ENCODE measurements around the gene KIF1A. TPM values are rescaled to one million over a fixed set of nuclear protein-coding genes. Genes with fewer than 3 reads are reported as not detected.

The KIF1A gene
- total RNA-seq, 3 donors from 2014 or later, result 1.5 to 17.2 (median 1.9) TPM

DNA sequence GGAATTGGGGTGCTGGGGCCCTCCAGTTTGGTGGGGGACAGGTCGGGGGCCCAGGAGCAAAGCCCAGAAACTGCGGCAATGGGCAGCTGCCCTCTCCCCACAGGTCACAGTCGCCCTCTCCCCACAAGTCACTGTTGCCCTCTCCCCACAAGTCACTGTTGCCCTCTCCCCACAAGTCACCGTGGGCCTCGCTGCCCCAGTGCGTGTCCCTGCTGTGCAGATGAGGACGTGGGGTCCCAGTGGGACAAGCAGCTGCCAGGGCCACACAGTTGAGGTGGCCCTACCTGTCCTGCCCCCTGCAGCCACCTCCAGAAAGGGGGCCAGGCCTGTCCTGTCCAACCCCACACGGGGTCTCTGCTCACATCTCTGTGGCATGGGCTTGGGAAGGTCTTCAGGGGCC, 35.7 kb upstream of the KIF1A start:
- intact Hi-C loops (cut with DNase I, micrococcal nuclease), result no loop called here
- Histone ChIP-seq H3K9me3 (peaks cover 10% of the 10 kb centered on the region), H3K4me1 (ENCODE audit: low read depth) (peaks cover 7% of the 10 kb centered on the region), H3K36me3 (ENCODE audit: low read depth) (no peaks in the 10 kb centered on the region), H3K4me3 (no peak overlapping the region)
- ATAC-seq, result no peak
- TF ChIP-seq CTCF (IDR thresholded peaks at IDR 0.05), result no peak
- no peak for DNase-seq

GRCh38 chr2:240852671-240853314, 32.8 kb upstream of the KIF1A start:
- Histone ChIP-seq H3K36me3 (ENCODE audit: low read depth) (no peaks in the 10 kb centered on the region), H3K9me3 (peaks cover 10% of the 10 kb centered on the region), H3K4me1 (ENCODE audit: low read depth) (peaks cover 7% of the 10 kb centered on the region), H3K4me3 (no peak overlapping the region)
- DNase-seq (no peak), ATAC-seq (no peak)
- no peak for TF ChIP-seq CTCF (IDR thresholded peaks at IDR 0.05)
- intact Hi-C loops (cut with DNase I, micrococcal nuclease), result no loop called here

DNA sequence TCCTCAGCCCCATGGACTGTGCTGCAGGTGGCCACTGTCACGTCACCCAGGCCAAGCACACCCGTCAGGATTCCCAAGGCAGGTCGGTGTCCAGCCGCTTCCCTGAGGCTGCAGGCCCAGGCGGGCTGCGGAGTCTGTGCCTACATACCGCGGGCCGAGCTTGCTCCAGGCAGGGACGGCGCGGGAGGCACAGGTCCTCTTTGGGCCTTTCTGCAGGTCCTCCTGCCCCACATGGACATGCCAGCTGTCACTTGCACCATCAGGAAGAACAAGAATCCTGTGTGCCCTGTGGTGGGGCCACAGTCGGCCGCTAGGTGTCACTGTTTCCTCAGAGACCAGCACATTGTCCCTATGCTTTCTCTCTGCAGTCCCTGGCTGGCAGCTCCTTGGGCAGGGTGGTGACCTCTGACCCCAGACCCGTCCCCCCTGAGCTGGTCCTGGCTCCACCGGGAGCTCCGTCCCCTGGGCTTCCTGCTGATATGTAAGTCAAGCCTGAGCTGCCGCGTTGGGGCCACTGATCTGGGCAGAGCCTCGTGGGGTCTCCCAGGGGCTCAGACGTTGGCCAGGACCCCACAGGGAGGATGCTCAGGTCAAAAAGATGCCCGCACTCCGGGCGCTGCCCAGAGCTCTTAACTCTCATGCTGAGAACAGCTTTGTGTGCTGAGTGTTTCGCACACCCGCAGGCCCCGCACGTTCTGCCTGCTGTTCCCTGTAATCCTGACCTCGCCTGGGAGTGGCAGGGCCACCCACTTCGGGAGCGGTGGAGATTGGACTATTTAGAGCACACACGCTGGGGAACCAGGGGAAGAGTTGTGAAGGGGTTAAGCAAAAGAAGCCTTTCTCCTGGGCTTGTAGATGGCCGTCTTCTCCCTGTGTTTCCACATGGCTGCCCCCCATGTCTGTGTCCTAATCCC, 31.3 kb upstream of the KIF1A start:
- ATAC-seq, result peak; percentile 97
- peak; percentile 78 to 95 (median 93) for DNase-seq
- intact Hi-C loops (cut with DNase I, micrococcal nuclease), result no loop called here
- Histone ChIP-seq H3K4me3 (no peak overlapping the region), H3K4me1 (ENCODE audit: low read depth) (peaks cover 10% of the 10 kb centered on the region), H3K36me3 (ENCODE audit: low read depth) (no peaks in the 10 kb centered on the region), H3K9me3 (peaks cover 10% of the 10 kb centered on the region)
- TF ChIP-seq CTCF (IDR thresholded peaks at IDR 0.05), result peak; percentile 93

GRCh38 chr2:240850756-240851077, 30.7 kb upstream of the KIF1A start:
- DNase-seq (no peak), ATAC-seq (no peak)
- Histone ChIP-seq H3K4me3 (no peak overlapping the region), H3K4me1 (ENCODE audit: low read depth) (peaks cover 10% of the 10 kb centered on the region), H3K9me3 (peaks cover 10% of the 10 kb centered on the region), H3K36me3 (ENCODE audit: low read depth) (no peaks in the 10 kb centered on the region)
- TF ChIP-seq CTCF (IDR thresholded peaks at IDR 0.05), result no peak
- intact Hi-C loops (cut with DNase I, micrococcal nuclease), result no loop called here

GRCh38 chr2:240850026-240850425, 30.0 kb upstream of the KIF1A start:
- ATAC-seq (no peak), DNase-seq (no peak)
- no peaks in the 10 kb centered on the region for H3K36me3 ChIP-seq (ENCODE audit: low read depth)
- intact Hi-C loops (cut with DNase I, micrococcal nuclease), result no loop called here
- H3K4me1 ChIP-seq (ENCODE audit: low read depth), result peaks cover 10% of the 10 kb centered on the region
- no peak overlapping the region for H3K4me3 ChIP-seq
- peaks cover 9% of the 10 kb centered on the region for H3K9me3 ChIP-seq
- TF ChIP-seq CTCF (IDR thresholded peaks at IDR 0.05), result no peak
